Tongue (tissue), 2 donors: ENCODE results near the gene GMPR. TPM values are rescaled to one million over a fixed set of nuclear protein-coding genes. Genes with fewer than 3 reads are reported as not detected.

Source experiments
- DNase-seq: peaks from one replicate; pipeline ENCODE4 v3.0.0-alpha.2; 2015
- total RNA-seq: library from RNA; depleted of rRNA; stranded (reverse); fragments of >200 nt; gene quantifications from one replicate; pipeline ENCODE4 v1.2.3, GENCODE V29; 2014

The GMPR gene
- total RNA-seq, 1 donor from 2014 or later = 50.2 TPM

GRCh38 chr6:16273256-16273655 lies 34.9 kb downstream of the GMPR start:
- peak; percentile 72 for DNase-seq

DNA sequence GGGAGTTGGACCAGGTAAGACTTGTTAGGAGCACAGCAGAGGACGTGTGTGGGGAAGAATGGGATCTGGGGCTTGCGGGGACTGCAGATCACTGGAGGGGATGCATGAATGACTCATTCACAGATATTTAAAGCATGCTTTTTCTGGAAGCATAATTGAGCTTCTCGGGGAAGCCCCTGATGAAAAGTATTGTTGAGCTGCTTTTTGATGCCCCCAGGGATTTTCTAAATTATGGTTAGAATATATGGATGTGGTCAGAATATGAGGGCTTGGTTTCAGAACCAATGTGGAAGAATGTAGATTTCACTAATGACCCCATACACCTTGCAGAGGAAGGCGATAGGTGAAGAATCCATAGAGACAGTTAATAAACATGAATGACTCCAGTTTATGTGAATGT lies 36.1 kb downstream of the GMPR start:
- no peak for DNase-seq

DNA sequence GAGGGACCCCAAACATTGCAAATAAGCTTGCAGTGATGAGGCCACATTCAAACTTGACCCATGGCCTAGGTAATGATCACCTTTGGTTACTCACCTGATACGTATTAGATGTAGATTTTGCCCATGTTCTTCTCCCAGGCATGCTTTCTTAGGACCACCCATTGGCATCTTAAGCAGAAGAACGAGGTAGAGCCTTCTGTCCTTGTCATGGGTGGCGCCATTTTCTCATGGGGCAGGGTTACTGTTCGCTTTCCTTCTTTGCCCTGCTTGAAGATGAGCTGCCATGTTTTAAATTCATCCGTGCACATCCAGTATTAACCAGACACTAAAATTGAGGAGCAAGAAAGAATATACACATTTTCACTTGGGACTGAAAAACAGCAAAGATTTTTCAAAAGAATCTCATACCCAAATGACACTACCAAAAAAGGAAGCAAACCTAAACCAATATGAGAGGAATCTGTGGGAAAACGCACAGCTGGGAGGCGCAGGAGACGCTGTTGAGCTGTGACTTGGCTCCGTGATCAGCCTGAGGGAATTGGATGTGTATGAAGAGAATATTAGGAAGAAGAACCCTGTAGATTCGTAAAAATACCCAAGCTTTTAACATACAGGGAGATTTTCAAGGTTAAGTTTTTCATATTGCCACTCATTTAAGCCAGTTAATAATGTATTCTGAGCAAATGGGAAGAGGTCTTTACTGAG lies 36.6 kb downstream of the GMPR start:
- peak; percentile 37 for DNase-seq

GRCh38 chr6:16277101-16277981 lies 39.0 kb downstream of the GMPR start:
- peak; percentile 83 for DNase-seq

GRCh38 chr6:16278048-16278724 lies 39.8 kb downstream of the GMPR start:
- peak; percentile 81 for DNase-seq

DNA sequence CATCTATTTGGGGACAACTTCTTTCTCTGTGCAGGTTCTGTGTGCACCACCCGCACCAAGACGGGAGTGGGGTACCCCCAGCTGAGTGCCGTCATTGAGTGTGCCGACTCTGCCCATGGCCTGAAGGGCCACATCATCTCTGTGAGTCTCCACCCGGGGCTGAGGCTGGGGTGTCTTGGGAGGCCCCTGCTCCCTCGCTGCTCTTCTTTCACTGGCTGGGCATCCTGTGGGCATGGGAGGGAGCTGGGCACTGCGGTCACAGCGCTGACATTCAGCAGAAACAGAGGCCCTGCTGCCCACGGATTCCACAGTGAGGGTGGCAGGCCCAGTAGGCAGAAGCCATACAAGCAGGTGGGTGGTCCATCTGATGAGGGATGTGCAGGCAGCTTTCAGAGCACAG lies 40.4 kb downstream of the GMPR start:
- DNase-seq = no peak

GRCh38 chr6:16279243-16279642 lies 40.9 kb downstream of the GMPR start:
- no peak for DNase-seq

GRCh38 chr6:16282370-16282769 lies 44.0 kb downstream of the GMPR start:
- no peak for DNase-seq

DNA sequence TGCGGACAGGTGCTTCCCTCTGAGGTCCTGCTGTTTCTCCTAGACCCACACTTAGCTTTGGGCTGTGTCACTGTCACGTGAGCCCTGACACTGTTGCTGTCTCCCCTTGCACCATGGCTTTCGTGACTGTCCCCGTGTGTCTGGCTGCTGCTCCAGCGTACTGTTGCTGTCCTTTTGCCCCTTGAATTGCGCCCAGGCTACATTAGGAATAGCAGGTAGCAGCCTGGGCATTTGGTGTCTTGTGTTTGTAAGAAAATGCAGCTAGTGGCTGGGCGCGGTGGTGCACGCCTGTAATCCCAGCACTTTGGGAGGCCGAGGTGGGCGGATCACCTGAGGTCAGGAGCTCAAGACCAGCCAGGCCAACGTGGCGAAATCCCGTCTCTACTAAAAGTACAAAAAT lies 46.1 kb downstream of the GMPR start:
- no peak for DNase-seq

DNA sequence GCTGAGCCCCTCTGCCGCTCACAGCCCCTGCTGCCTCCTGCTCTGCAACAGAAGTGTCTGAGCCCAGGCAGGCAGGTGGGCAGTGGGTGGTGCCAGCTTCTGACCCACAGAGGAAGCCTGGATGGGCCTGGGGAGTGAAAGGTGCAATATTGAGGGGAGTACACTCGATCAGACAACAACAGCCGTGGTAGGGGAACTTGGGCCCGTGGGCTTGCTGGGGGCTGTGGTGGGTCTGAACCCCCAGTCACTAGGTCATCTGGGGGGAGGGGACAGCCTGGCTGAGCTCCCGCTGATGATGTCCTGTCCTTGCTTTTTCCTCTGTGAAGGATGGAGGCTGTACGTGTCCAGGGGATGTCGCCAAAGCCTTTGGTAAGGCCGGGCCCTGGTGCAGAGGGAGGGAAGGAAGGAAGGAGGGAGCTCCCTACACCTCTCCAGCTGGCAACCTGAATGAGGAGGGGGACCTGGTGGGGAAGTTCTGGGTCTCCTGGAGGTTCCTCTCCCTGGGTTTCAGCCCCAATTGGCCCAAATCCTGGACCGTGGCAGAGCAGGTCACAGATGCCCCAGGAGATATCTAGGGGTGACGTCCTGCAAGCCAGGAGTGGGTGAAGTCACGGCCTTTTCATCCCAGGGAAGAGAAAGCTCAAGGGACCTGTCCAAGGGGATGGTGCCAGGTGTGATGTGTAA lies 47.2 kb downstream of the GMPR start:
- no peak for DNase-seq

GRCh38 chr6:16286151-16286522 lies 47.8 kb downstream of the GMPR start:
- DNase-seq = peak; percentile 53

DNA sequence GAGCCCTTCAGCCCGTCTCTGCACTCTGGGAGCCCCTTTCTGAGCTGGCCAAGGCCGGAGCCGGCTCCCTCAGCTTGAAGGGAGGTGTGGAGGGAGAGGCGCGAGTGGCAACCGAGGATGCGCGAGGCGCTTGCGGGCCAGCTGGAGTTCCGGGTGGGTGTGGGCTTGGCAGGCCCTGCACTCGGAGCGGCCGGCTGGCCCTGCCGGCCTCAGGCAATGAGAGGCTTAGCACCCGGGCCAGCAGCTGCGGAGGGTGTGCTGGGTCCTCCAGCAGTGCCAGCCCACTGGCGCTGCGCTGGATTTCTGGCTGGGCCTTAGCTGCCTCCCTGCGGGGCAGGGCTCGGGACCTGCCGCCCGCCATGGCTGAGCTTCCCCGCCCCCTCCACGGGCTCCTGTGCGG lies 49.8 kb downstream of the GMPR start:
- DNase-seq = no peak

DNA sequence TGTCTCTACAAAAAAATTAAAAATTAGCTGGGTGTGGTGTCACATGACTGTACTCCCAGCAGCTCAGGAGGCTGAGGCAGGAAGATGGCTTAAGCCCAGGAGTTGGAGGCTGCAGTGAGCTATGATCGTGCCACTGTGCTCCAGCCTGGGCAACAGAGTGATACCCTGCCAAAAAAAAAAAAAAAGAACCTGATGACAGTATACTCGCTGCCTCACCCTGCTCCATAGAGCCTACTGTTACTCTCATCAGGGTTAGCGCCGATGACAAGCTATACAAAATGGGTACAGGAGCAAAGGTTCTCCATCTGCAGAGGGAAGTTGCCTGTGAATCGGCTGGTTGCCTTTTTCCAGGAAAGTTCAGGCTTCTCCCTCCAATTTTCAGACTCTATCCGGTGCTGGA lies 53.4 kb downstream of the GMPR start:
- DNase-seq = no peak

- DNase-seq = no peak
Observed at GRCh38 chr6:16292432-16292831, 54.0 kb downstream of the GMPR start.

GRCh38 chr6:16292942-16293341 lies 54.6 kb downstream of the GMPR start:
- no peak for DNase-seq

DNA sequence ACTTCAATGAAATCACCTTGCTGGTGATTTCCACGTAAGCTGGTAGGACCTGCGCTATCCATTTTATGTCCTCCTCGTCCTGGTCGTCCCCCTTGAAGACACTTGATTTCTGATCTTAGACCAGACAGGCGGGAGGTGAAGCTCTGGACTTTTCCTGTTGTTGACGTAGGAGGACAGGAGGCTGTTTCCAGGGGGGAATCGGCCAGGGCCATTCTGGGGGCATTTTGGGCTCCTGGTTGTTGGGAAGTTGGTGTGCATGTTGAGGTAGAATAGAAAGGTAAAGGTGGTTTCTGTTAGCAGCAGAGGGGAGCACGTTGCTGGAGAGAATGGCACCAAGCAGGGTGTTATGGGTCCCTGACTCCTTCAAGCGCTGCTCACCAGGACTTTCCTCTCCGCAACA lies 56.0 kb downstream of the GMPR start:
- DNase-seq = no peak

DNA sequence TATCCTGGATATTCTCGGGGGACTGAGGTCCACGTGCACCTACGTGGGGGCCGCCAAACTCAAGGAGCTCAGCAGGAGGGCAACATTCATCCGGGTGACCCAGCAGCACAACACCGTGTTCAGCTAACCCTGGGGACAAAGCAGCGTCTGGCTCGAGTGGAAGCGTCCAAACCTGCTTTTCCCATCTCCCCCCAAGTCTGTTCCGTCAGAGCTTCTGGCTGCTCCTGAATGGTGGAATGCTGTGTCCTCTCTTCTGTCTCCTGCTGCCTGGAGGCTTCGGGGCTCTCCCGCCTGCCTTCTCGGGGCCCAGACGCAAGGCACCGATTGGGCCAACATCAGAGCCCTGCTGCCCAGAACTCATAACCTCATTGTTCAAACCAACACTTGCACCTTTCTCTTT lies 56.7 kb downstream of the GMPR start:
- DNase-seq = no peak

- DNase-seq = no peak
Observed at GRCh38 chr6:16295471-16295870, 57.1 kb downstream of the GMPR start.

GRCh38 chr6:16296061-16296670 lies 57.8 kb downstream of the GMPR start:
- DNase-seq = no peak

GRCh38 chr6:16299861-16300260 lies 61.5 kb downstream of the GMPR start:
- DNase-seq = no peak

DNA sequence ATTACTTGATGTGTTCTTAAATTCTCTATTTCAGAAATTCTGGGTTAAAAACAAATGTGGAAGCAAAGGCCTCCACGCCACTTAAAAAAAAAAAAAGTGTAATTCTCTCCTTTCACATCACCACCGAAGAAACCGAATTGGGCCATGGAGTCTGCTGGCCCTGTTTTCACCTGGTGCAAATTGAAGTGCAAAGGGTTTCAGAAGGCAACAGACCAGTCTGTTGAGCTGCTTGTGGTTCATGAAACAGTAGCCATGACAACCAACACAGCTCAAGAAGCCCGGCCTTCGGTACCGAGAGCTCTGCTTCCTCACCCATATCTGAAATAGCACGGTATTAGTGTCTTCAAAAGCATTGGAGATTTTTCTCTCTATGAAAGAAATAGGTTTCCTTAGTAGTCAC lies 63.1 kb downstream of the GMPR start:
- DNase-seq = no peak
